Lower leg skin (tissue), 3 donors: ENCODE data around the gene BOLA2.
"Not testable (repeated sequence)": the region's sequence is repeated elsewhere in the genome, so short reads cannot be mapped to it uniquely, and the experiment has no call there.

ENCODE experiments used
- POLR2A ChIP-seq, 2 donors: fragments of 450-650 bp; IDR thresholded peaks; one replicate each; pipeline ENCODE4 v1.6.1; 2016 to 2017; ENCODE audit warnings: antibody characterized with exemption in 2 of 2, mild to moderate bottlenecking in 1 of 2, moderate library complexity in 1 of 2
- TF ChIP-seq, protein P1 (sequence below), 3 donors: fragments of 450-650 bp; IDR thresholded peaks; one replicate each; pipeline ENCODE4 v1.5.1; 2016; ENCODE audit warnings: antibody characterized with exemption in 3 of 3, mild to moderate bottlenecking in 3 of 3, moderate library complexity in 2 of 3

DNA sequence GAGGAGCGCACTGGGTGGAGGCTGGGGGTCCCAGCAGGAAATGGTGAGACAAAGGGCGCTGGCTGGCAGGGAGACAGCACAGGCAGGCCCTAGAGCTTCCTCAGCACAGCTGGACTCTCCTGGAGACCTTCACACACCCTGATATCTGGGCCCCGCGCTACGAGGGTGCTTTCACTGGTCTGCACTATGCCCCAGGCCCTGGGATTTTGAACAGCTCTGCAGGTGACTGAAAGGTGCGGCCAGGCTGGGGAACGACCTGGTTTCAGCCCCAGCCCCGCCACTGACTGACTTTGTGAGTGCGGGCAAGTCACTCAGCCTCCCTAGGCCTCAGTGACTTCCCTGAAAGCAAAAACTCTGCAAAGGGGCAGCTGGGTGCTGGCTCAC, 6.5 kb upstream of the BOLA2 start:
- TF ChIP-seq, protein P1, sequence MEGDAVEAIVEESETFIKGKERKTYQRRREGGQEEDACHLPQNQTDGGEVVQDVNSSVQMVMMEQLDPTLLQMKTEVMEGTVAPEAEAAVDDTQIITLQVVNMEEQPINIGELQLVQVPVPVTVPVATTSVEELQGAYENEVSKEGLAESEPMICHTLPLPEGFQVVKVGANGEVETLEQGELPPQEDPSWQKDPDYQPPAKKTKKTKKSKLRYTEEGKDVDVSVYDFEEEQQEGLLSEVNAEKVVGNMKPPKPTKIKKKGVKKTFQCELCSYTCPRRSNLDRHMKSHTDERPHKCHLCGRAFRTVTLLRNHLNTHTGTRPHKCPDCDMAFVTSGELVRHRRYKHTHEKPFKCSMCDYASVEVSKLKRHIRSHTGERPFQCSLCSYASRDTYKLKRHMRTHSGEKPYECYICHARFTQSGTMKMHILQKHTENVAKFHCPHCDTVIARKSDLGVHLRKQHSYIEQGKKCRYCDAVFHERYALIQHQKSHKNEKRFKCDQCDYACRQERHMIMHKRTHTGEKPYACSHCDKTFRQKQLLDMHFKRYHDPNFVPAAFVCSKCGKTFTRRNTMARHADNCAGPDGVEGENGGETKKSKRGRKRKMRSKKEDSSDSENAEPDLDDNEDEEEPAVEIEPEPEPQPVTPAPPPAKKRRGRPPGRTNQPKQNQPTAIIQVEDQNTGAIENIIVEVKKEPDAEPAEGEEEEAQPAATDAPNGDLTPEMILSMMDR (IDR thresholded peaks at IDR 0.05), result not testable (repeated sequence)
- TF ChIP-seq POLR2A (IDR thresholded peaks at IDR 0.05), result not testable (repeated sequence)
